ENCODE results near the gene TRIM62.

TRIM62 gene

GRCh38 chr1:33206340-33206739, 24.5 kb upstream of the TRIM62 start:
- H3K9ac ChIP-seq (ENCODE audit: low read length in 2 of 2) = no peak overlapping the region
- no peak overlapping the region for H3K4me3 ChIP-seq (ENCODE audit: low read length in 2 of 2)
- H3K27me3 ChIP-seq (ENCODE audit: control insufficient read depth in 1 of 2, insufficient read depth in 2 of 2, low read length in 2 of 2) = no peaks in the 10 kb centered on the region
- H3K9me3 ChIP-seq (ENCODE audit: control insufficient read depth in 2 of 2, low read length in 2 of 2) = no peaks in the 10 kb centered on the region
- H3K36me3 ChIP-seq (ENCODE audit: control insufficient read depth in 2 of 2, insufficient read depth in 2 of 2, low read length in 2 of 2) = no peaks in the 10 kb centered on the region
- no peaks in the 10 kb centered on the region for H3K4me1 ChIP-seq (ENCODE audit: control insufficient read depth, insufficient read depth, low read length)
- no peak overlapping the region for H3K27ac ChIP-seq (ENCODE audit: low read length)

- Histone ChIP-seq H3K9me3 (ENCODE audit: control insufficient read depth in 2 of 2, low read length in 2 of 2) (no peaks in the 10 kb centered on the region), H3K27ac (ENCODE audit: low read length) (no peak overlapping the region), H3K4me1 (ENCODE audit: control insufficient read depth, insufficient read depth, low read length) (no peaks in the 10 kb centered on the region), H3K27me3 (ENCODE audit: control insufficient read depth in 1 of 2, insufficient read depth in 2 of 2, low read length in 2 of 2) (peaks cover 0 to 8% of the 10 kb centered on the region in 2 donors), H3K36me3 (ENCODE audit: control insufficient read depth in 2 of 2, insufficient read depth in 2 of 2, low read length in 2 of 2) (no peaks in the 10 kb centered on the region), H3K4me3 (ENCODE audit: low read length in 2 of 2) (no peak overlapping the region), H3K9ac (ENCODE audit: low read length in 2 of 2) (no peak overlapping the region)
Measured at GRCh38 chr1:33195556-33195955, 13.7 kb upstream of the TRIM62 start.

- no peaks in the 10 kb centered on the region for H3K4me1 ChIP-seq (ENCODE audit: control insufficient read depth, insufficient read depth, low read length)
- H3K36me3 ChIP-seq (ENCODE audit: control insufficient read depth in 2 of 2, insufficient read depth in 2 of 2, low read length in 2 of 2) = no peaks in the 10 kb centered on the region
- no peaks in the 10 kb centered on the region for H3K9me3 ChIP-seq (ENCODE audit: control insufficient read depth in 2 of 2, low read length in 2 of 2)
- H3K4me3 ChIP-seq (ENCODE audit: low read length in 2 of 2) = no peak overlapping the region
- H3K27me3 ChIP-seq (ENCODE audit: control insufficient read depth in 1 of 2, insufficient read depth in 2 of 2, low read length in 2 of 2) = peaks cover 0 to 6% of the 10 kb centered on the region in 2 donors
- no peak overlapping the region for H3K9ac ChIP-seq (ENCODE audit: low read length in 2 of 2)
- no peak overlapping the region for H3K27ac ChIP-seq (ENCODE audit: low read length)
Measured at GRCh38 chr1:33191731-33192275, 10.0 kb upstream of the TRIM62 start.

- no peak overlapping the region for H3K4me3 ChIP-seq (ENCODE audit: low read length in 2 of 2)
- H3K27me3 ChIP-seq (ENCODE audit: control insufficient read depth in 1 of 2, insufficient read depth in 2 of 2, low read length in 2 of 2) = peaks cover 0 to 5% of the 10 kb centered on the region in 2 donors
- no peak overlapping the region for H3K27ac ChIP-seq (ENCODE audit: low read length)
- H3K9me3 ChIP-seq (ENCODE audit: control insufficient read depth in 2 of 2, low read length in 2 of 2) = no peaks in the 10 kb centered on the region
- no peak overlapping the region for H3K9ac ChIP-seq (ENCODE audit: low read length in 2 of 2)
- no peaks in the 10 kb centered on the region for H3K4me1 ChIP-seq (ENCODE audit: control insufficient read depth, insufficient read depth, low read length)
- H3K36me3 ChIP-seq (ENCODE audit: control insufficient read depth in 2 of 2, insufficient read depth in 2 of 2, low read length in 2 of 2) = no peaks in the 10 kb centered on the region
Measured at GRCh38 chr1:33190701-33191100, 8.9 kb upstream of the TRIM62 start.

- no peak overlapping the region for H3K9ac ChIP-seq (ENCODE audit: low read length in 2 of 2)
- H3K4me3 ChIP-seq (ENCODE audit: low read length in 2 of 2) = no peak overlapping the region
- no peak overlapping the region for H3K27ac ChIP-seq (ENCODE audit: low read length)
- H3K9me3 ChIP-seq (ENCODE audit: control insufficient read depth in 2 of 2, low read length in 2 of 2) = no peaks in the 10 kb centered on the region
- peaks cover 0 to 5% of the 10 kb centered on the region in 2 donors for H3K27me3 ChIP-seq (ENCODE audit: control insufficient read depth in 1 of 2, insufficient read depth in 2 of 2, low read length in 2 of 2)
- H3K4me1 ChIP-seq (ENCODE audit: control insufficient read depth, insufficient read depth, low read length) = no peaks in the 10 kb centered on the region
- no peaks in the 10 kb centered on the region for H3K36me3 ChIP-seq (ENCODE audit: control insufficient read depth in 2 of 2, insufficient read depth in 2 of 2, low read length in 2 of 2)
Measured at GRCh38 chr1:33188572-33189275, 6.9 kb upstream of the TRIM62 start.

- Histone ChIP-seq H3K4me1 (ENCODE audit: control insufficient read depth, insufficient read depth, low read length) (peaks cover 7% of the 10 kb centered on the region), H3K27me3 (ENCODE audit: control insufficient read depth in 1 of 2, insufficient read depth in 2 of 2, low read length in 2 of 2) (peaks cover 0 to 5% of the 10 kb centered on the region in 2 donors), H3K4me3 (ENCODE audit: low read length in 2 of 2) (no peak overlapping the region), H3K27ac (ENCODE audit: low read length) (no peak overlapping the region), H3K36me3 (ENCODE audit: control insufficient read depth in 2 of 2, insufficient read depth in 2 of 2, low read length in 2 of 2) (no peaks in the 10 kb centered on the region), H3K9ac (ENCODE audit: low read length in 2 of 2) (no peak overlapping the region), H3K9me3 (ENCODE audit: control insufficient read depth in 2 of 2, low read length in 2 of 2) (no peaks in the 10 kb centered on the region)
Measured at GRCh38 chr1:33186936-33187335, 5.1 kb upstream of the TRIM62 start.

- H3K9me3 ChIP-seq (ENCODE audit: control insufficient read depth in 2 of 2, low read length in 2 of 2) = no peaks in the 10 kb centered on the region
- no peak overlapping the region for H3K4me3 ChIP-seq (ENCODE audit: low read length in 2 of 2)
- H3K27me3 ChIP-seq (ENCODE audit: control insufficient read depth in 1 of 2, insufficient read depth in 2 of 2, low read length in 2 of 2) = peaks cover 0 to under 1% of the 10 kb centered on the region in 2 donors
- H3K36me3 ChIP-seq (ENCODE audit: control insufficient read depth in 2 of 2, insufficient read depth in 2 of 2, low read length in 2 of 2) = no peaks in the 10 kb centered on the region
- H3K4me1 ChIP-seq (ENCODE audit: control insufficient read depth, insufficient read depth, low read length) = peaks cover 13% of the 10 kb centered on the region
- no peak overlapping the region for H3K27ac ChIP-seq (ENCODE audit: low read length)
- no peak overlapping the region for H3K9ac ChIP-seq (ENCODE audit: low read length in 2 of 2)
Measured at GRCh38 chr1:33185541-33185940, 3.7 kb upstream of the TRIM62 start.

- no peak overlapping the region for H3K27ac ChIP-seq (ENCODE audit: low read length)
- no peak overlapping the region for H3K9ac ChIP-seq (ENCODE audit: low read length in 2 of 2)
- H3K4me3 ChIP-seq (ENCODE audit: low read length in 2 of 2) = no peak overlapping the region
- peaks cover 0 to 1% of the 10 kb centered on the region in 2 donors for H3K36me3 ChIP-seq (ENCODE audit: control insufficient read depth in 2 of 2, insufficient read depth in 2 of 2, low read length in 2 of 2)
- H3K9me3 ChIP-seq (ENCODE audit: control insufficient read depth in 2 of 2, low read length in 2 of 2) = no peaks in the 10 kb centered on the region
- peaks cover 17% of the 10 kb centered on the region for H3K4me1 ChIP-seq (ENCODE audit: control insufficient read depth, insufficient read depth, low read length)
- H3K27me3 ChIP-seq (ENCODE audit: control insufficient read depth in 1 of 2, insufficient read depth in 2 of 2, low read length in 2 of 2) = no peaks in the 10 kb centered on the region
Measured at GRCh38 chr1:33183306-33183705, 1.5 kb upstream of the TRIM62 start.

- Histone ChIP-seq H3K27ac (ENCODE audit: low read length) (peak overlapping the region; percentile 42), H3K9ac (ENCODE audit: low read length in 2 of 2) (no peak overlapping the region), H3K4me3 (ENCODE audit: low read length in 2 of 2) (no peak overlapping the region), H3K27me3 (ENCODE audit: control insufficient read depth in 1 of 2, insufficient read depth in 2 of 2, low read length in 2 of 2) (no peaks in the 10 kb centered on the region), H3K9me3 (ENCODE audit: control insufficient read depth in 2 of 2, low read length in 2 of 2) (no peaks in the 10 kb centered on the region), H3K36me3 (ENCODE audit: control insufficient read depth in 2 of 2, insufficient read depth in 2 of 2, low read length in 2 of 2) (peaks cover 0 to 5% of the 10 kb centered on the region in 2 donors), H3K4me1 (ENCODE audit: control insufficient read depth, insufficient read depth, low read length) (peaks cover 17% of the 10 kb centered on the region)
Measured at GRCh38 chr1:33182896-33183295, 1.1 kb upstream of the TRIM62 start.

- H3K9ac ChIP-seq (ENCODE audit: low read length in 2 of 2) = peak overlapping the region in 1 of 2 donors; percentile 35
Measured at GRCh38 chr1:33182401-33182841, 578 bp upstream of the TRIM62 start.

More at GRCh38 chr1:33182401-33182841, 578 bp upstream of the TRIM62 start:
- peaks cover 17% of the 10 kb centered on the region for H3K4me1 ChIP-seq (ENCODE audit: control insufficient read depth, insufficient read depth, low read length)
- H3K36me3 ChIP-seq (ENCODE audit: control insufficient read depth in 2 of 2, insufficient read depth in 2 of 2, low read length in 2 of 2) = peaks cover 0 to 5% of the 10 kb centered on the region in 2 donors
- H3K4me3 ChIP-seq (ENCODE audit: low read length in 2 of 2) = peak overlapping the region; percentile 67 to 79
- no peaks in the 10 kb centered on the region for H3K9me3 ChIP-seq (ENCODE audit: control insufficient read depth in 2 of 2, low read length in 2 of 2)
- no peaks in the 10 kb centered on the region for H3K27me3 ChIP-seq (ENCODE audit: control insufficient read depth in 1 of 2, insufficient read depth in 2 of 2, low read length in 2 of 2)
- peak overlapping the region; percentile 42 for H3K27ac ChIP-seq (ENCODE audit: low read length)

All from stomach smooth muscle (tissue), 2 donors.